ENCODE measurements around the gene KBTBD6. TPM values are rescaled to one million over a fixed set of nuclear protein-coding genes. Genes with fewer than 3 reads are reported as not detected.

The KBTBD6 gene
- total RNA-seq, 6 experiments from 2014 or later: 10.8 to 13.0 (median 11.4) TPM

Small RNA genes within 50 kb of the gene (microRNA-seq; reads per million reads assigned to microRNA genes)
- not detected for gene MIR3168

Other genes starting within 250 kb of the KBTBD6 start
- 10 to 100 TPM; 25.5 to 37.7 (median 33.4) TPM for gene ELF1, start 113.5 kb downstream of the KBTBD6 start, total RNA-seq (2021; fragmentation: NEBNext Ultra II Directional; extraction: Animal tissue kit (Norgen Biotek cat#: 25700))
- gene WBP4, start 71.3 kb downstream of the KBTBD6 start, total RNA-seq (2021; fragmentation: NEBNext Ultra II Directional; extraction: Animal tissue kit (Norgen Biotek cat#: 25700)): 10 to 100 TPM; 12.0 to 16.2 (median 14.6) TPM
- 1 to 10 TPM; 4.6 to 6.0 (median 5.3) TPM for gene KBTBD7, start 61.8 kb upstream of the KBTBD6 start, total RNA-seq (2021; fragmentation: NEBNext Ultra II Directional; extraction: Animal tissue kit (Norgen Biotek cat#: 25700))
- 10 to 100 TPM in 3 of 6 experiments, 1 to 10 TPM in 3; 6.7 to 10.9 (median 9.3) TPM for gene MTRF1, start 130.8 kb upstream of the KBTBD6 start, total RNA-seq (2021; fragmentation: NEBNext Ultra II Directional; extraction: Animal tissue kit (Norgen Biotek cat#: 25700))
- gene NAA16, start 178.5 kb upstream of the KBTBD6 start, total RNA-seq (2021; fragmentation: NEBNext Ultra II Directional; extraction: Animal tissue kit (Norgen Biotek cat#: 25700)): 10 to 100 TPM in 4 of 6 experiments, 1 to 10 TPM in 2; 8.9 to 13.6 (median 10.2) TPM